Activated T-cell treated with anti-CD3 and anti-CD28 coated beads for 24 hours (primary cell): ENCODE results near the gene MAML2.

Experiments
- DNase-seq: peaks from one replicate; pipeline ENCODE4 v3.0.0-alpha.2; 2020; ENCODE audit warnings: low read depth

MAML2 gene

GRCh38 chr11:96238563-96239135 lies 104.3 kb downstream of the MAML2 start:
- no peak for DNase-seq

- DNase-seq, result no peak
Observed at GRCh38 chr11:96237766-96238266, 105.2 kb downstream of the MAML2 start.

- DNase-seq, result peak; percentile 45
Observed at GRCh38 chr11:96235751-96236150, 107.2 kb downstream of the MAML2 start.

DNA sequence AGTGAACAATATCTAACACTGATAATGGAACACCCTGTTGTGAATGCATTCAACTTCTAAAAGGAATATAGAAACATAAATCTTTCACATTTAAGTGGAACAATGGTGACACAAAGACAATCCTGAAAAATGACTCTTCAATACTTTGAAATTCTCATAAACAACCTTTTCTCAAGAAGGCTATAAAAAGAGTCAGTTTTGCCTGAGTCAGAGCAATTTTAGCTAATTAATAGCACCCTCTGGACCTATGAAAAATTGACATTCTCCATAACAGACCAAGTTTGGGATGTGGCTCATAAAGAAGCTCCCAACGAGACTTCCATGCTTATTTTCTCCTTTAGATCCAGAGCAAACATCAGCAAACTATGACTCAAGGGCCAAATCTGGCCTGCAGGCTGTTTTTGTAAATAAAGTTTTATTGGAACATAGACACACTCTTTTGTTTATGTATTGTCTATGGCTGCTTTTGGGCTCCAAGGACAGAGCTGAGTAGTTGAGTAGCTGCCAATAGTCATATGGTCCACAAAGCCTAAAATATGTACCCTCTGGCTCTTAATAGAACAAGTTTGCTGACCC lies 108.0 kb downstream of the MAML2 start:
- DNase-seq, result no peak

GRCh38 chr11:96232132-96232531 lies 110.9 kb downstream of the MAML2 start:
- DNase-seq, result no peak

- DNase-seq, result no peak
Observed at GRCh38 chr11:96230686-96231085, 112.3 kb downstream of the MAML2 start.

DNA sequence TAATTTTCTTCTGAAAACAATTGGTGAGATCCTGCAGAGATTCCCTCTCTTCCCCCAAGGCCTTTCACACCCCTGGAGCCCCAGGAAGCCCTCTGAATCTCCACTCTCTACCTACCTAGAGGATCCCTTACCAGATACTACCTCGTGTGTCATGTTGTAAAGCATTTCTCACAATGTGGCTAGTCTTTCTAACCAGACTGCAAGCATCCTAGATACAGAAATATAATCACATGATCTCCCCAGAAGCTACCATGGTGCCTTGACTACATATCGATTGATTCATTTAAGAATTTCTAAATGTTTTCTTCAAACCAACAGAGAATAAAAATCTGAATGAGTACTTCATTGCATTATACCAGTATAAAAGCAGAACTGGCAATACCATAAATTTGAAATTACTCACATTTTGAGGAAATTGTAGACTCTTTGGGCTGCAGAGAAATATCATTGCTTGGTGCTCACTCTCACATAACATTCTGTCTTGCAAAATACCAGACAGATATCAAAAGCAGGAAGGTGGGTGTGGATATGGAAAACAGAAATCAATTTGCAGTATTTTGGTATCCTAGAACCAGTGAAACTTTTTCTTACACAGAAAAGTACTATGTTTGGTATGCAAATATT lies 113.5 kb downstream of the MAML2 start:
- no peak for DNase-seq

DNA sequence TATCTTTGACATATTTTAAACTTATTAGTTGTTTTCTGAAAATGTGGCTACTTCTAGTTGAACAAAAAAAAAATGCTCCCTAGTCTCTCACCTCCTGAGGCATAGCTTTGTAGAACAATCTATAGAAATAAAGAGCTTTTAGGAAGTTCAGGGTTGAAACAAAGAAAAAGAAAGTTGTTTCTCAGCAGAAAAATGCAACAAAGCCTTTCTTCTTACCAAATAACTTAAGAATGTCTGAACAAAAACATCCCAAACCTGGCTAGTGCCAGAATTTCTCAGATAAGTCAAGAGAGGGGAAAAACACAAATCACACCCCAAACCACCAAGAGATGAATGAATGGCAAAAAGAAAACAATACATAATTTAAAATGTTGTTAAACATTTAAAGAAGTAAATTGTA lies 114.1 kb downstream of the MAML2 start:
- no peak for DNase-seq

GRCh38 chr11:96228473-96228891 lies 114.5 kb downstream of the MAML2 start:
- no peak for DNase-seq

DNA sequence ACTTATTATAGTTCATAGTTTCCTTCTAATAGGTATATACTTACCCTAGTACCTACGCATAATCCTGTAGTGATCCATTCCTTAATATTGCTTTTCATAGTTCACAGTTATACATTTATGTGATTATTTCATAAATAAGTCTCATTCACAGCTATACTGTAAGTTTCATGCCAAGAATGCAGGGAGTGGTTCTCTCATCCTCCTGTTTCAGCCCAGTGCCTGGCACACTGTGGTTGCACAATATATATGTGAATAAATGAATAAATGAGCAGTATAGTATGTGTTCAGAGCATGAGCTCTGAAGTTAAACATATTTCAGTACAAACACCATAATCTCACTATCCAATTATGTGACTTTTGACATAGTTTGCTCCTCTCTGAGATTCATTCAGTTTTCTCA lies 115.8 kb downstream of the MAML2 start:
- DNase-seq, result no peak

GRCh38 chr11:96223083-96223482 lies 119.9 kb downstream of the MAML2 start:
- no peak for DNase-seq

DNA sequence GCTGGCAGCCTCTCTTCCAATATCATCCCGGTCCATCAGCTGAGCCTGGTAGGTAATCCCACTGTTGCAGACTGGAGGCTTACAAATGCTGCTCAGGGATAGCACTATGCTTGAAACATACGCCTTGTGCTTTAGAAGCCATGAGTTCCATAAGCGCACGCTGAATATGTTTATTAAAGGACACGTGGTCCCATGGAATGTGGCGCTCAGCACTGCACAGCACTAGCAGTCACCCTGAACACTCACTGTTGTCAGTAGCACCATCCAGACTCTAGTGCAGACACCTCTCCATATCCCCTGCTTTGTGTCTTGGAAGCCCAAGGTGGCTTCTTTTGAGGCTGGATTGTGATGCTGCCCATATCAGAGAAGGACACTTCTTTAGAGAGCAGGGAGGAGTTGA lies 120.9 kb downstream of the MAML2 start:
- DNase-seq, result no peak

DNA sequence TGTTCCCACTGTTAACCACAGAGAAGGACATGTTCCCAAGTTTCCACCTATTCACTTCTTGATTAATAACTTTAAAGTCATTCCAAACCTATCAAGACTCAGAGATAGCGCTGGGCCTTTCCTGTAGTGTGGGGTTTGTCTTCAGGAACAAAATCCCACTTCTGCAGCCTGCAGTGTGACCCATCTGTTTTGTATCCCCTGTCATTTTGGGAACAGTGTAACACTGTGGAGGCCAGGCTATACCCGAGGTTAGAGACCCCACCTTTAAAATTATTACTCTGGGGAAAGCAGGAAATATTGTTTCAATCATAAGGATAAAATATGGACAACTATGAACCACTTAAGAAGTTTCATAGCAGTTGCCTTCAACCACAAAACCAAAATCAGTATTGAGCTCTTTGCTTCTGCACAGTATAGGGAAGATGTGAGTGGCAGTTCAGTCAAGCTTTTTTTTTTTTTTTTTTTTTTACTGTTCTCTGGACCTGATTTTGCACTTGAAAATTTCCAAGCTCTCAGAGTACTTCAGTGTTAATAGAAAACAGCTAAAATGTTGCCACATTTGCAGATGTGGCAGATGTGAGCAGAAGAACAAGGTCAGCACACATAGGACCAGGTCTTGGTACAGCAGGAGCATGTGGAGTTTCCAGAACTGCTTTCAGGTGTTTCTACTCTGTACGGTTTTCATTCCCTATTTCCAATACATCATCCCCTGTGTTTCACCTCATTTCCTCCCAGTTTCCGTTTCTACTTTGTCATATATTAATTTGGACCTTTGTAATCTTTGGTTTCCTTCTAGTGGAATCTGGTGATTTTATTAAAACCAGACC lies 121.5 kb downstream of the MAML2 start:
- no peak for DNase-seq

GRCh38 chr11:96219981-96220623 lies 122.9 kb downstream of the MAML2 start:
- DNase-seq, result no peak

DNA sequence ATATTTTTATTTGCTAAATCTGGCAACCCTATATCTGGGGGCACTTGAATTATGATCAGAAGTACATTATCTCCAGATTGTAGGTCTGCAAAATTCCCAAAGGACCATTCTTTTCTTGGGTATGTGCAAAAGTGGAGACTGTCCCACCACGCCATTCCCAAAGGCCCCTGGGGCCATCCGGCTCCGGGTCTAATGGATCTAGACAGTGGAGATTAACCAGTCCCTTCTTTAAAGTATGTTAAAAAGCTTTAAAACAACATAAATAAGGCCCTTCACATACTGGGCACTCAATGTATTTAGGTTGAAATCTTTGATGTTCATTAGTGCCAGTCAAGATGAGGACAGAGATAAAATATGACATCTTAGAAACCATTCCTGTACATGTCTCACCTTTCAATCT lies 124.1 kb downstream of the MAML2 start:
- DNase-seq, result no peak

GRCh38 chr11:96218006-96218405 lies 125.0 kb downstream of the MAML2 start:
- no peak for DNase-seq

DNA sequence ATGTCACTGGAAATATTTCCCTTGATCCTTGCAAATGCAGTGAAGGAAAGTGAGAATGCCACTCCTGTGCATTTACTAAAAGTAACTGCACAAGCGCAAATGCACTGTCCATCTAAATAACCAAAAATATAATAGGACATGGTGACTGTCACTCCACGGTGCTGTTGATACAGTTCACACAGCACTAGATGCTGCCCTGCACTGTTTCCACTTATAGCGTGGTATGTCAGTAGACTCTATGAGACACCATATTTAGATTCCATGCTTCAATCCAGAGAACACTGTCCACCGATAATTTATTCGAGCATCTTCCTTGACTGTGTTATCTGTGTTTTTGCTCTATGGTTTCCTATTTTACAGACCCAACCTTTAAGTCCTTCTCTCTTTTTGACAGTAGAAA lies 125.8 kb downstream of the MAML2 start:
- no peak for DNase-seq

GRCh38 chr11:96215826-96216225 lies 127.2 kb downstream of the MAML2 start:
- no peak for DNase-seq

DNA sequence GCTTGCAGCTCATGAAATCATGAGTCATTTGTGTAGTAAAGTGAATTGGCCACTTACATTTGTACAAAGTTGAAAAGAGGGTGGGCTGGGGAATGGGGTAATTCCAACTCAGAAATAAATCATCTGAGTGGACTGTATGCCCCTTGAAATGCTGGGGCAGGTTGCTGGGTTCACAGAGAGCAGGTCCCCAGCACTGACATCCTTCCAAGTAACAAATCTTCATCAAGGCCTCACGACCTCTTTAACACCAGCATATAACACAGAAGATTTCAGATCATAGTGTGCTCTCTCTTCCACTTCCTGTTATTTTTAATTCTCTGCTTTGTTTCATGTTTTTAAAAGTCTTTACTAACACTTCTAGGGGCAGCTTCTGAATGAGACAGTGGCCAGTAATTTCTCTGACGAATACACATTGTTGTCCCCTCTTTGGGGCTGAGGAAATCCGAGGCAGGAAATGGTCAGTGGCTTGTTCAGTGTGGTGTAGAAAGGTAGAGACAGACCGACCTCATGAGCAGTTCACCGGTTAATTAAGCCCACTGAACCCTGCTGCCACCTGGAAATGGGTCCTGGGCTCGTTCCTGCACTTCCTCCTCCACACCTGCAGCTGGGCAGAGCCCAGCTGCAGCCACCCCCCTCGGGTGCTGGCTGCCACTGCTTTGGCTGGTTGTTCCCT lies 127.7 kb downstream of the MAML2 start:
- no peak for DNase-seq

DNA sequence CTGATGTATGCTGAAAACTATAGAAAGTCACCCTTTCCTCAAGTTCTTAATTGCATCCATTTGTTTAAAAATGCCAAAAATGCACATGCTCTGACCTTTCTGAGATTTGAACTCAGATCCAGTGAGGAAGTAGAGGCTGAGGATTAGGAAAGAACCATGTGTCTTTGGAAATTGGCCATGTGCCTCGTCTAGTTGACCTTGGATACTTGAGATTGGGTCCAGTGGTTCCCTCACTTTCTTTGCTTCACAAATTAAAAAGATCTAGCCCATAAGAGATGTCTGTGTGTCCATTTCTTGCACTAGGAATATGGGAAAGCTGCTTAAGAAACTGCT lies 128.3 kb downstream of the MAML2 start:
- no peak for DNase-seq

DNA sequence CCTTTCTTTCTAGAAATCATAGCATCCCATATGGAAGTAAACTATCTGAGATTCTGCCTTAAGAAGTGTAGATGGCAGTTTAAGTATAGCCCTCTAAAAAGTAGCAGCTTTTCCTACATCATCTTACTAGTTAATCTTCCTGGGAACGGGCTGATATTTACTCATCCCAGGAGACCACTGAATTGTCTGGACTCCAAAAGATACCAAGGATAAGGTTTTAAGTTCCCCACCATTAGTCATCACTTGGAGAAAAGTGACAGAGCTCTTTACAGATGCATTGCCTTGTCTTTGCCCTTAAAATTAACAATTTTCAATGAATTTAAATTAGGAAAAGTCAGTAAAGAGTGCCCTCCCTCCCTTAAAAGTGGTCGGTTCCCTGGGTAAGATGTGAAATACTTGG lies 129.5 kb downstream of the MAML2 start:
- DNase-seq, result no peak

GRCh38 chr11:96211436-96211835 lies 131.6 kb downstream of the MAML2 start:
- no peak for DNase-seq
